OCI-LY3 (cell line): ENCODE data around the gene PFN2.

ENCODE experiments used
- EZH2phosphoT487 ChIP-seq: fragments of 200-600 bp; shearing (Covaris generic); IDR thresholded peaks from 2 replicates; pipeline ENCODE4 v1.6.1; 2018; ENCODE audit warnings: antibody characterized with exemption, mixed run types, low read depth
- TF ChIP-seq, protein P1 (sequence below): fragments of 200-600, 300-600 bp; sonication (generic); IDR thresholded peaks from 2 replicates; pipeline ENCODE4 v1.5.1; 2014; ENCODE audit warnings: antibody characterized with exemption, low read length, low read depth

GRCh38 chr3:150006794-150007193 lies 36.1 kb upstream of the PFN2 start:
- TF ChIP-seq, protein P1, sequence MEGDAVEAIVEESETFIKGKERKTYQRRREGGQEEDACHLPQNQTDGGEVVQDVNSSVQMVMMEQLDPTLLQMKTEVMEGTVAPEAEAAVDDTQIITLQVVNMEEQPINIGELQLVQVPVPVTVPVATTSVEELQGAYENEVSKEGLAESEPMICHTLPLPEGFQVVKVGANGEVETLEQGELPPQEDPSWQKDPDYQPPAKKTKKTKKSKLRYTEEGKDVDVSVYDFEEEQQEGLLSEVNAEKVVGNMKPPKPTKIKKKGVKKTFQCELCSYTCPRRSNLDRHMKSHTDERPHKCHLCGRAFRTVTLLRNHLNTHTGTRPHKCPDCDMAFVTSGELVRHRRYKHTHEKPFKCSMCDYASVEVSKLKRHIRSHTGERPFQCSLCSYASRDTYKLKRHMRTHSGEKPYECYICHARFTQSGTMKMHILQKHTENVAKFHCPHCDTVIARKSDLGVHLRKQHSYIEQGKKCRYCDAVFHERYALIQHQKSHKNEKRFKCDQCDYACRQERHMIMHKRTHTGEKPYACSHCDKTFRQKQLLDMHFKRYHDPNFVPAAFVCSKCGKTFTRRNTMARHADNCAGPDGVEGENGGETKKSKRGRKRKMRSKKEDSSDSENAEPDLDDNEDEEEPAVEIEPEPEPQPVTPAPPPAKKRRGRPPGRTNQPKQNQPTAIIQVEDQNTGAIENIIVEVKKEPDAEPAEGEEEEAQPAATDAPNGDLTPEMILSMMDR, result no peak
- no peak for TF ChIP-seq EZH2phosphoT487
